ENCODE measurements around the gene ANKRD33.
"Not testable (repeated sequence)": the region's sequence is repeated elsewhere in the genome, so short reads cannot be mapped to it uniquely, and the experiment has no call there.

ANKRD33 gene

GRCh38 chr12:51883998-51884675 is 3.8 kb upstream of the ANKRD33 start:
- FAIRE-seq = no peak

- no peak for FAIRE-seq
Observed at GRCh38 chr12:51884676-51885229, 3.1 kb upstream of the ANKRD33 start.

GRCh38 chr12:51885294-51886020 is 2.4 kb upstream of the ANKRD33 start:
- FAIRE-seq = not testable (repeated sequence)

- FAIRE-seq = no peak
Observed at GRCh38 chr12:51886021-51886710, 1.7 kb upstream of the ANKRD33 start.

GRCh38 chr12:51888316-51889215 is 663 bp downstream of the ANKRD33 start:
- no peak for FAIRE-seq

- no peak for FAIRE-seq
Observed at GRCh38 chr12:51889216-51890132, 1.6 kb downstream of the ANKRD33 start.

GRCh38 chr12:51890133-51890464 is 2.2 kb downstream of the ANKRD33 start:
- FAIRE-seq = no peak

- no peak for FAIRE-seq
Observed at GRCh38 chr12:51890511-51891171, 2.7 kb downstream of the ANKRD33 start.

- FAIRE-seq = no peak
Observed at GRCh38 chr12:51891843-51892242, 3.9 kb downstream of the ANKRD33 start.

GRCh38 chr12:51893786-51894185 is 5.9 kb downstream of the ANKRD33 start:
- no peak for FAIRE-seq

GRCh38 chr12:51895378-51896135 is 7.7 kb downstream of the ANKRD33 start:
- FAIRE-seq = no peak

- FAIRE-seq = no peak
Observed at GRCh38 chr12:51896236-51896635, 8.3 kb downstream of the ANKRD33 start.

GRCh38 chr12:51897181-51897580 is 9.3 kb downstream of the ANKRD33 start:
- FAIRE-seq = no peak

GRCh38 chr12:51898506-51898905 is 10.6 kb downstream of the ANKRD33 start:
- no peak for FAIRE-seq

- no peak for FAIRE-seq
Observed at GRCh38 chr12:51898937-51899336, 11.0 kb downstream of the ANKRD33 start.

- FAIRE-seq = no peak
Observed at GRCh38 chr12:51900323-51900889, 12.5 kb downstream of the ANKRD33 start.

- FAIRE-seq = no peak
Observed at GRCh38 chr12:51901121-51901817, 13.4 kb downstream of the ANKRD33 start.

- FAIRE-seq = no peak
Observed at GRCh38 chr12:51901881-51902280, 14.0 kb downstream of the ANKRD33 start.

GRCh38 chr12:51904951-51905470 is 17.1 kb downstream of the ANKRD33 start:
- no peak for FAIRE-seq
